Measurements from ENCODE around the gene KCNB1. TPM values are rescaled to one million over a fixed set of nuclear protein-coding genes. Genes with fewer than 3 reads are reported as not detected.

KCNB1 gene
- polyA plus RNA-seq, 1 donor from 2014 or later = 3.6 TPM

- no peaks in the 10 kb centered on the region for H3K9me2 ChIP-seq (ENCODE audit: insufficient read depth, low read length)
- no peaks in the 10 kb centered on the region for H4K20me1 ChIP-seq (ENCODE audit: insufficient read depth)
- H3K4me2 ChIP-seq (ENCODE audit: low read length) = no peak overlapping the region
- no peak overlapping the region for H3K27ac ChIP-seq (ENCODE audit: low read length)
- no peaks in the 10 kb centered on the region for H3K36me3 ChIP-seq (ENCODE audit: insufficient read depth, low read length)
- no peak overlapping the region for H2AFZ ChIP-seq (ENCODE audit: low read depth, low read length)
- H3K27me3 ChIP-seq (ENCODE audit: insufficient read depth, low read depth, low read length) = no peaks in the 10 kb centered on the region
- no peaks in the 10 kb centered on the region for H3F3A ChIP-seq (ENCODE audit: insufficient read depth, low read length, poor library complexity, severe bottlenecking)
- H3K9ac ChIP-seq (ENCODE audit: low read length) = no peak overlapping the region
- no peaks in the 10 kb centered on the region for H3K9me3 ChIP-seq (ENCODE audit: low read length)
- no peaks in the 10 kb centered on the region for H3K79me2 ChIP-seq (replicated peaks; ENCODE audit: insufficient read depth, low read length)
- no peak for TF ChIP-seq POLR2AphosphoS5 (IDR thresholded peaks at IDR 0.05)
- no peak for TF ChIP-seq TAF1 (IDR thresholded peaks at IDR 0.05; ENCODE audit: low read depth)
- no peak for TF ChIP-seq EP300 (conservative IDR thresholded peaks at IDR 0.05; ENCODE audit: poor library complexity, severe bottlenecking)
- no peak for TF ChIP-seq CTCF (IDR thresholded peaks at IDR 0.05; ENCODE audit: poor library complexity, severe bottlenecking)
- TF ChIP-seq EZH2 (IDR thresholded peaks at IDR 0.05; ENCODE audit: borderline replicate concordance, insufficient read depth, low read length, poor library complexity, severe bottlenecking) = no peak
- no peak for TF ChIP-seq SMC3 (conservative IDR thresholded peaks at IDR 0.05; ENCODE audit: poor library complexity)
- no peak for TF ChIP-seq RAD21 (conservative IDR thresholded peaks at IDR 0.05)
- no peak overlapping the region for H3K4me3 ChIP-seq (ENCODE audit: low read length)
Measured at GRCh38 chr20:49397525-49397924, 84.9 kb downstream of the KCNB1 start.

- H3K4me3 ChIP-seq (ENCODE audit: low read length) = no peak overlapping the region
- no peak for TF ChIP-seq EZH2 (IDR thresholded peaks at IDR 0.05; ENCODE audit: borderline replicate concordance, insufficient read depth, low read length, poor library complexity, severe bottlenecking)
- no peak for TF ChIP-seq TAF1 (IDR thresholded peaks at IDR 0.05; ENCODE audit: low read depth)
- TF ChIP-seq REST (IDR thresholded peaks at IDR 0.05; ENCODE audit: borderline replicate concordance) = no peak
- TF ChIP-seq SMC3 (conservative IDR thresholded peaks at IDR 0.05; ENCODE audit: poor library complexity) = no peak
- TF ChIP-seq CTCF (IDR thresholded peaks at IDR 0.05; ENCODE audit: poor library complexity, severe bottlenecking) = no peak
- TF ChIP-seq RAD21 (conservative IDR thresholded peaks at IDR 0.05) = no peak
- TF ChIP-seq EP300 (conservative IDR thresholded peaks at IDR 0.05; ENCODE audit: poor library complexity, severe bottlenecking) = no peak
- no peak for TF ChIP-seq MXI1 (conservative IDR thresholded peaks at IDR 0.05; ENCODE audit: poor library complexity, severe bottlenecking)
- TF ChIP-seq POLR2AphosphoS5 (IDR thresholded peaks at IDR 0.05) = no peak
- H3K27me3 ChIP-seq (ENCODE audit: insufficient read depth, low read depth, low read length) = no peaks in the 10 kb centered on the region
- H4K20me1 ChIP-seq (ENCODE audit: insufficient read depth) = no peaks in the 10 kb centered on the region
- H3K36me3 ChIP-seq (ENCODE audit: insufficient read depth, low read length) = no peaks in the 10 kb centered on the region
- H3K4me2 ChIP-seq (ENCODE audit: low read length) = no peak overlapping the region
- no peaks in the 10 kb centered on the region for H3K9me2 ChIP-seq (ENCODE audit: insufficient read depth, low read length)
- H3K27ac ChIP-seq (ENCODE audit: low read length) = no peak overlapping the region
- no peaks in the 10 kb centered on the region for H3K9me3 ChIP-seq (ENCODE audit: low read length)
- H2AFZ ChIP-seq (ENCODE audit: low read depth, low read length) = no peak overlapping the region
- no peak overlapping the region for H3K9ac ChIP-seq (ENCODE audit: low read length)
- H3K79me2 ChIP-seq (replicated peaks; ENCODE audit: insufficient read depth, low read length) = no peaks in the 10 kb centered on the region
- no peaks in the 10 kb centered on the region for H3F3A ChIP-seq (ENCODE audit: insufficient read depth, low read length, poor library complexity, severe bottlenecking)
Measured at GRCh38 chr20:49396230-49396629, 86.2 kb downstream of the KCNB1 start.
